ENCODE measurements around the gene SCFD2. TPM values are rescaled to one million over a fixed set of nuclear protein-coding genes. Genes with fewer than 3 reads are reported as not detected.
A peak's percentile ranks its signal among the peaks of the same experiment; 100 is the strongest.
"Not testable (repeated sequence)": the region's sequence is repeated elsewhere in the genome, so short reads cannot be mapped to it uniquely, and the experiment has no call there.

The SCFD2 gene
- 17.2 TPM for total RNA-seq (ENCODE audit: unreplicated experiment)
- long read RNA-seq, partial matches to known transcripts, result 1 of 2 reads
- long read RNA-seq, other reads (novel, unspliced or antisense), result 1 of 2 reads

- peaks cover 3% of the 10 kb centered on the region for H3K4me1 Mint-ChIP-seq (ENCODE audit: low read depth, unreplicated experiment)
- no peaks in the 10 kb centered on the region for H3K36me3 Mint-ChIP-seq (ENCODE audit: unreplicated experiment)
- peak within 1 kb of the TSS; percentile 2 for H3K27ac Mint-ChIP-seq (ENCODE audit: unreplicated experiment)
- TF ChIP-seq, protein P1, sequence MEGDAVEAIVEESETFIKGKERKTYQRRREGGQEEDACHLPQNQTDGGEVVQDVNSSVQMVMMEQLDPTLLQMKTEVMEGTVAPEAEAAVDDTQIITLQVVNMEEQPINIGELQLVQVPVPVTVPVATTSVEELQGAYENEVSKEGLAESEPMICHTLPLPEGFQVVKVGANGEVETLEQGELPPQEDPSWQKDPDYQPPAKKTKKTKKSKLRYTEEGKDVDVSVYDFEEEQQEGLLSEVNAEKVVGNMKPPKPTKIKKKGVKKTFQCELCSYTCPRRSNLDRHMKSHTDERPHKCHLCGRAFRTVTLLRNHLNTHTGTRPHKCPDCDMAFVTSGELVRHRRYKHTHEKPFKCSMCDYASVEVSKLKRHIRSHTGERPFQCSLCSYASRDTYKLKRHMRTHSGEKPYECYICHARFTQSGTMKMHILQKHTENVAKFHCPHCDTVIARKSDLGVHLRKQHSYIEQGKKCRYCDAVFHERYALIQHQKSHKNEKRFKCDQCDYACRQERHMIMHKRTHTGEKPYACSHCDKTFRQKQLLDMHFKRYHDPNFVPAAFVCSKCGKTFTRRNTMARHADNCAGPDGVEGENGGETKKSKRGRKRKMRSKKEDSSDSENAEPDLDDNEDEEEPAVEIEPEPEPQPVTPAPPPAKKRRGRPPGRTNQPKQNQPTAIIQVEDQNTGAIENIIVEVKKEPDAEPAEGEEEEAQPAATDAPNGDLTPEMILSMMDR (IDR thresholded peaks at IDR 0.05; ENCODE audit: partially characterized antibody, unreplicated experiment), result no peak
- peaks cover 9% of the 10 kb centered on the region for H3K27me3 Mint-ChIP-seq (ENCODE audit: unreplicated experiment)
- DNase-seq, result peak; percentile 96
- H3K4me3 Mint-ChIP-seq (ENCODE audit: unreplicated experiment), result peak within 1 kb of the TSS; percentile 97
- peaks cover 5% of the 10 kb centered on the region for H3K9me3 Mint-ChIP-seq (ENCODE audit: unreplicated experiment)
Measured at GRCh38 chr4:53365486-53366300, at the start of gene SCFD2. Gene SCFD2 (minus strand): TSS chr4:53366061.

DNA sequence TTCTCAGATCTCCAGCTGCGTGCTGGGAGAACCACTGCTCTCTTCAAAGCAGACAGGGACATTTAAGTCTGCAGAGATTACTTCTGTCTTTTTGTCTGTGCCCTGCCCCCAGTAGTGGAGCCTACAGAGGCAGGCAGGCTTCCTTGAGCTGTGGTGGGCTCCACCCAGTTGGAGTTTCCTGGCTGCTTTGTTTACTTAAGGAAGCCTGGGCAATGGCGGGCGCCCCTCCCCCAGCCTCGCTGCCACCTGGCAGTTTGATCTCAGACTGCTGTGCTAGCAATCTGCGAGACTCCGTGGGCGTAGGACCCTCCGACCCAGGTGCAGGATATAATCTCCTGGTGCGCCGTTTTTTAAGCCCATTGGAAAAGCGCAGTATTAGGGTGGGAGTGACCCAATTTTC, 43.6 kb upstream of the SCFD2 start:
- not testable (repeated sequence) for H3K4me1 Mint-ChIP-seq (ENCODE audit: low read depth, unreplicated experiment); H3K27me3 Mint-ChIP-seq (ENCODE audit: unreplicated experiment); DNase-seq; H3K4me3 Mint-ChIP-seq (ENCODE audit: unreplicated experiment); H3K27ac Mint-ChIP-seq (ENCODE audit: unreplicated experiment)
- Mint-ChIP-seq H3K36me3 (ENCODE audit: unreplicated experiment) (peaks cover 27% of the 10 kb centered on the region), H3K9me3 (ENCODE audit: unreplicated experiment) (peaks cover 11% of the 10 kb centered on the region)

DNA sequence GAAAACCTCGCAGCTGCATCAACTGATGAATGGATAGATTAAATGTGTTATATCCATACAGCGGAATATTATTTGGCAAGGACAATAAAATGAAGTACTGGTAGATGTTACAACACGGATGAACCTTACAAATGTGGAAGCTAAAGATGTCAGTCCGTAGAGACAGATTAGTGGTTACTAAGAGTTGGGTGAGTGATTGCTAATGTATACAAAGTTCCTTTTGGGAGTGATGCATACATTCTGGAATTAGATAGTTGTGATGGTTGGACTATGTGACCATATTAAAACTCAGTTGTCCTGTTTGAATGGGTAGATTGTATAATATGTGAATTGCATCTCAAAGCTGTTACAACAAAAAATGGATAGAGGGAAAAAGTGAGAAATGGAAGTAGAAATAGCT, 14.4 kb upstream of the SCFD2 start:
- Mint-ChIP-seq H3K27me3 (ENCODE audit: unreplicated experiment) (peaks cover 4% of the 10 kb centered on the region), H3K27ac (ENCODE audit: unreplicated experiment) (no peak overlapping the region), H3K9me3 (ENCODE audit: unreplicated experiment) (peaks cover 7% of the 10 kb centered on the region), H3K36me3 (ENCODE audit: unreplicated experiment) (no peaks in the 10 kb centered on the region), H3K4me3 (ENCODE audit: unreplicated experiment) (no peak overlapping the region), H3K4me1 (ENCODE audit: low read depth, unreplicated experiment) (peaks cover 2% of the 10 kb centered on the region)
- TF ChIP-seq, protein P1 (IDR thresholded peaks at IDR 0.05; ENCODE audit: partially characterized antibody, unreplicated experiment), result no peak
- no peak for DNase-seq

DNA sequence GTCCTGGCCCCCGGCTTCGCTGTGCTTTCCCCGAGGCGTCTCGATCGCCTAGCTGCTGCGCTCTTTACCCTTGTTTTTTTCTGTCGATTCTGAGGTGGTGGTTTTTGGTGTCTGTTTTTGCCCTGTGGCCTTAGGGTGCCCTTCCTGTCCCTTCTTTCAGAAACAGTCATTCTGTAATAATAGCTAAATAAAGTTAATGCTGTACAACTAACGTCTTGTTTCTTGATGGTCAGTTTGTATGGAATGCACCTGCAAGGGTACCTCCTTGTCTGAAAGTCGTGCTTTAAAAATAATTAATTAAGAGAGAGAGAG, 12.3 kb upstream of the SCFD2 start:
- peak overlapping the region; percentile 99 for H3K4me3 Mint-ChIP-seq (ENCODE audit: unreplicated experiment)
- peaks cover 4% of the 10 kb centered on the region for H3K27me3 Mint-ChIP-seq (ENCODE audit: unreplicated experiment)
- peaks cover 7% of the 10 kb centered on the region for H3K9me3 Mint-ChIP-seq (ENCODE audit: unreplicated experiment)
- H3K4me1 Mint-ChIP-seq (ENCODE audit: low read depth, unreplicated experiment), result peaks cover 2% of the 10 kb centered on the region
- no peaks in the 10 kb centered on the region for H3K36me3 Mint-ChIP-seq (ENCODE audit: unreplicated experiment)
- DNase-seq, result no peak
- peak overlapping the region; percentile 92 for H3K27ac Mint-ChIP-seq (ENCODE audit: unreplicated experiment)
- TF ChIP-seq, protein P1 (IDR thresholded peaks at IDR 0.05; ENCODE audit: partially characterized antibody, unreplicated experiment), result no peak

DNA sequence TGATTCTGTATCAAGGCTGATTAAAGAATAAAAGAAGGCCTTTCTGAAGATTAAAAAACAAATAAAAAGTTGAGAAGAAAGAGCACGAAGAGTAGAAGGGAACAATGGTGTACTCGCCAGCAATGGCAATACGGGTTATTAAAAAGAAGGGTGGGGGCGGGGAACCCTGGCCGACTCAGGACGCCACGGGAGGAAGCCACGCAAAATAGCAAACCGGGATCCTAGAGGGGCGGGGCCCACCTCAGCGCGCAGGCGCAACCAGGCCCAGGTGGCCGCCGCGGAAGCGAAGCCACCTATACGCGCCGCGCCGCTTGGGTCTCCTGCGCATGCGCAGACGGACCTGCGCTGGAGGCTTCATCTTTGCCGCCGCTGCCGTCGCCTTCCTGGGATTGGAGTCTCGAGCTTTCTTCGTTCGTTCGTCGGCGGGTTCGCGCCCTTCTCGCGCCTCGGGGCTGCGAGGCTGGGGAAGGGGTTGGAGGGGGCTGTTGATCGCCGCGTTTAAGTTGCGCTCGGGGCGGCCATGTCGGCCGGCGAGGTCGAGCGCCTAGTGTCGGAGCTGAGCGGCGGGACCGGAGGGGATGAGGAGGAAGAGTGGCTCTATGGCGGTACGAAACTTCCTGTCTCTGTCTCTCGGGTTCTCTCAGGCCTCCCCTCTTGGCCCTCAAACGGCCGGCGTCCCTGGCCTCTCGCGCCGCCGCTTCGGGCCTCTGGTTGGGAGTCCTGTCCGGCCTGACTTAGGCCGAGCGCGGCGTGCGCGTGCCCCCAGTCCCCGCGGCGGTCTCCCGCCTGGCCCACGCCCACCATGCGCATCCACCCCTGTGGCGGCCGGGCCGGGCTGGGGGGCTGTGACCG, 11.7 kb upstream of the SCFD2 start, which contains the start of gene FIP1L1:
FIP1L1 (plus strand) TSS at position 323 of the 852 bp plus-strand sequence; CDS start at position 521, 198 bp downstream.
- H3K9me3 Mint-ChIP-seq (ENCODE audit: unreplicated experiment), result peaks cover 7% of the 10 kb centered on the region
- no peaks in the 10 kb centered on the region for H3K36me3 Mint-ChIP-seq (ENCODE audit: unreplicated experiment)
- H3K27me3 Mint-ChIP-seq (ENCODE audit: unreplicated experiment), result peaks cover 4% of the 10 kb centered on the region
- TF ChIP-seq, protein P1 (IDR thresholded peaks at IDR 0.05; ENCODE audit: partially characterized antibody, unreplicated experiment), result no peak
- peaks cover 2% of the 10 kb centered on the region for H3K4me1 Mint-ChIP-seq (ENCODE audit: low read depth, unreplicated experiment)
- peak within 1 kb of the TSS; percentile 99 for H3K4me3 Mint-ChIP-seq (ENCODE audit: unreplicated experiment)
- DNase-seq, result peak; percentile 96
- H3K27ac Mint-ChIP-seq (ENCODE audit: unreplicated experiment), result peak within 1 kb of the TSS; percentile 92

Data from glutamatergic neuron (in vitro differentiated cells).